BLaER1 treated with 17β-estradiol and CSF1 and Interleukin-3, amounts not matched to agents 10 nM and 100 nM (cell line): ENCODE measurements around the gene ADORA1.

Source experiments
- H3K27ac ChIP-seq, 11 experiments: shearing (Covaris generic); formaldehyde crosslinking; 2 replicates each; pipeline ENCODE4 v1.8.1; 2022
- H3K27me3 ChIP-seq, 11 experiments: shearing (Covaris generic); formaldehyde crosslinking; 2 replicates each; pipeline ENCODE4 v1.8.1; 2022
- H3K36me3 ChIP-seq, 11 experiments: shearing (Covaris generic); formaldehyde crosslinking; 2 replicates each; pipeline ENCODE4 v1.8.1; 2022
- H3K4me1 ChIP-seq, 10 experiments: shearing (Covaris generic); formaldehyde crosslinking; 2 replicates each; pipeline ENCODE4 v1.8.1; 2022
- H3K4me2 ChIP-seq, 11 experiments: shearing (Covaris generic); formaldehyde crosslinking; 2 replicates each; pipeline ENCODE4 v1.8.1; 2022
- H3K4me3 ChIP-seq, 10 experiments: shearing (Covaris generic); formaldehyde crosslinking; 2 replicates each; pipeline ENCODE4 v1.8.1; 2022
- H3K9ac ChIP-seq, 11 experiments: shearing (Covaris generic); formaldehyde crosslinking; 2 replicates each; pipeline ENCODE4 v1.8.1; 2022
- H3K9me3 ChIP-seq, 11 experiments: shearing (Covaris generic); formaldehyde crosslinking; replicated peaks in 1 of 11; 2 replicates each; pipeline ENCODE4 v1.8.1; 2022
- H4K20me1 ChIP-seq, 11 experiments: shearing (Covaris generic); formaldehyde crosslinking; 2 replicates each; pipeline ENCODE4 v1.8.1; 2022
- Cebpa-rat ChIP-seq, 11 experiments: shearing (Covaris generic); IDR thresholded peaks; 2 replicates each; pipeline ENCODE4 v1.8.1; 2022

ADORA1 gene

GRCh38 chr1:203167913-203168200 is 40.3 kb downstream of the ADORA1 start:
- TF ChIP-seq Cebpa-rat (IDR thresholded peaks at IDR 0.05), result no peak
- Histone ChIP-seq H3K4me1 (peaks cover 34 to 98% (median 76%) of the 10 kb centered on the region in 10 experiments), H4K20me1 (peaks cover 0 to 7% (median 0%) of the 10 kb centered on the region in 11 experiments; a peak in 5 of 22 replicates), H3K27ac (no peak overlapping the region), H3K4me2 (peak overlapping the region; percentile 20 to 70 (median 53); a peak in 19 of 22 replicates), H3K4me3 (no peak overlapping the region), H3K27me3 (no peaks in the 10 kb centered on the region), H3K36me3 (peaks cover 0 to 39% (median 0%) of the 10 kb centered on the region in 11 experiments; a peak in 7 of 22 replicates), H3K9me3 (no peaks in the 10 kb centered on the region), H3K9ac (no peak overlapping the region)

GRCh38 chr1:203168256-203168786 is 40.8 kb downstream of the ADORA1 start:
- Histone ChIP-seq H3K9me3 (no peaks in the 10 kb centered on the region), H3K36me3 (peaks cover 0 to 39% (median 0%) of the 10 kb centered on the region in 11 experiments; a peak in 7 of 22 replicates), H3K27ac (no peak overlapping the region), H4K20me1 (peaks cover 0 to 8% (median 0%) of the 10 kb centered on the region in 11 experiments; a peak in 5 of 22 replicates), H3K4me3 (no peak overlapping the region), H3K9ac (no peak overlapping the region), H3K27me3 (peaks cover 0 to 1% (median 0%) of the 10 kb centered on the region in 11 experiments; a peak in 1 of 22 replicates), H3K4me2 (peak overlapping the region in 8 of 11 experiments; percentile 48 to 70 (median 60); a peak in 10 of 22 replicates), H3K4me1 (peaks cover 34 to 98% (median 77%) of the 10 kb centered on the region in 10 experiments)
- no peak for TF ChIP-seq Cebpa-rat (IDR thresholded peaks at IDR 0.05)

- no peak for TF ChIP-seq Cebpa-rat (IDR thresholded peaks at IDR 0.05)
- Histone ChIP-seq H3K27me3 (peaks cover 0 to 8% (median 0%) of the 10 kb centered on the region in 11 experiments; a peak in 2 of 22 replicates), H3K4me3 (no peak overlapping the region), H4K20me1 (peaks cover 0 to 8% (median 0%) of the 10 kb centered on the region in 11 experiments; a peak in 5 of 22 replicates), H3K27ac (no peak overlapping the region), H3K4me1 (peaks cover 34 to 99% (median 78%) of the 10 kb centered on the region in 10 experiments), H3K36me3 (peaks cover 0 to 39% (median 0%) of the 10 kb centered on the region in 11 experiments; a peak in 7 of 22 replicates), H3K9me3 (no peaks in the 10 kb centered on the region), H3K9ac (no peak overlapping the region), H3K4me2 (peak overlapping the region in 3 of 11 experiments; percentile 53 to 65 (median 61); a peak in 2 of 22 replicates)
Measured at GRCh38 chr1:203168991-203169390, 41.5 kb downstream of the ADORA1 start.

- Histone ChIP-seq H3K27me3 (peaks cover 0 to 10% (median 0%) of the 10 kb centered on the region in 11 experiments; a peak in 2 of 22 replicates), H3K4me2 (peak overlapping the region in 4 of 11 experiments; percentile 10 to 99 (median 54); a peak in 5 of 22 replicates), H3K9me3 (no peaks in the 10 kb centered on the region), H3K4me3 (no peak overlapping the region), H3K36me3 (peaks cover 0 to 39% (median 0%) of the 10 kb centered on the region in 11 experiments; a peak in 7 of 22 replicates), H3K9ac (0 out of 22 replicates have a peak overlapping the region, but pooled peaks of 1 of the 11 experiments have one; percentile 9), H3K27ac (no peak overlapping the region), H3K4me1 (peaks cover 37 to 99% (median 79%) of the 10 kb centered on the region in 10 experiments), H4K20me1 (peaks cover 0 to 8% (median 0%) of the 10 kb centered on the region in 11 experiments; a peak in 5 of 22 replicates)
- no peak for TF ChIP-seq Cebpa-rat (IDR thresholded peaks at IDR 0.05)
Measured at GRCh38 chr1:203169770-203170520, 42.4 kb downstream of the ADORA1 start.

- TF ChIP-seq Cebpa-rat (IDR thresholded peaks at IDR 0.05), result no peak
- H4K20me1 ChIP-seq, result peaks cover 0 to 8% (median 0%) of the 10 kb centered on the region in 11 experiments; a peak in 5 of 22 replicates
- peaks cover 45 to 100% (median 82%) of the 10 kb centered on the region in 10 experiments for H3K4me1 ChIP-seq
- peak overlapping the region in 5 of 11 experiments; percentile 14 to 99 (median 85); a peak in 6 of 22 replicates for H3K4me2 ChIP-seq
- H3K4me3 ChIP-seq, result no peak overlapping the region
- H3K27me3 ChIP-seq, result peaks cover 0 to 10% (median 0%) of the 10 kb centered on the region in 11 experiments; a peak in 2 of 22 replicates
- H3K27ac ChIP-seq, result peak overlapping the region in 1 of 11 experiments; percentile 9; a peak in 1 of 22 replicates
- H3K36me3 ChIP-seq, result peaks cover 0 to 39% (median 0%) of the 10 kb centered on the region in 11 experiments; a peak in 7 of 22 replicates
- H3K9me3 ChIP-seq, result no peaks in the 10 kb centered on the region
- H3K9ac ChIP-seq, result no peak overlapping the region
Measured at GRCh38 chr1:203170625-203171330, 43.3 kb downstream of the ADORA1 start.

GRCh38 chr1:203171341-203172183 is 44.0 kb downstream of the ADORA1 start:
- no peak for TF ChIP-seq Cebpa-rat (IDR thresholded peaks at IDR 0.05)
- H3K27me3 ChIP-seq, result peaks cover 0 to 14% (median 0%) of the 10 kb centered on the region in 11 experiments; a peak in 2 of 22 replicates

GRCh38 chr1:203172184-203173010 is 44.9 kb downstream of the ADORA1 start:
- Histone ChIP-seq H3K9me3 (no peaks in the 10 kb centered on the region), H4K20me1 (peaks cover 0 to 8% (median 0%) of the 10 kb centered on the region in 11 experiments; a peak in 5 of 22 replicates), H3K36me3 (peaks cover 0 to 39% (median 0%) of the 10 kb centered on the region in 11 experiments; a peak in 7 of 22 replicates), H3K27ac (peak overlapping the region in 4 of 11 experiments; percentile 8 to 77 (median 42); a peak in 6 of 22 replicates), H3K4me3 (peak overlapping the region in 1 of 10 experiments; percentile 11; a peak in 1 of 20 replicates), H3K27me3 (peaks cover 0 to 17% (median 0%) of the 10 kb centered on the region in 11 experiments; a peak in 2 of 22 replicates), H3K9ac (peak overlapping the region in 3 of 11 experiments; percentile 11 to 50 (median 17); a peak in 6 of 22 replicates), H3K4me1 (peaks cover 58 to 100% (median 85%) of the 10 kb centered on the region in 10 experiments), H3K4me2 (peak overlapping the region; percentile 85 to 99 (median 94))
- no peak for TF ChIP-seq Cebpa-rat (IDR thresholded peaks at IDR 0.05)

More at GRCh38 chr1:203171341-203172183, 44.0 kb downstream of the ADORA1 start:
- Histone ChIP-seq H4K20me1 (peaks cover 0 to 8% (median 0%) of the 10 kb centered on the region in 11 experiments; a peak in 5 of 22 replicates), H3K36me3 (peaks cover 0 to 39% (median 0%) of the 10 kb centered on the region in 11 experiments; a peak in 7 of 22 replicates), H3K4me3 (no peak overlapping the region), H3K9ac (no peak overlapping the region), H3K9me3 (no peaks in the 10 kb centered on the region), H3K27ac (no peak overlapping the region), H3K4me1 (peaks cover 53 to 100% (median 85%) of the 10 kb centered on the region in 10 experiments), H3K4me2 (peak overlapping the region in 7 of 11 experiments; percentile 18 to 99 (median 94); a peak in 10 of 22 replicates)
